H1 (cell line): ENCODE measurements around the gene AOPEP. TPM values are rescaled to one million over a fixed set of nuclear protein-coding genes. Genes with fewer than 3 reads are reported as not detected.

Source experiments
- CHD2 ChIP-seq: IDR thresholded peaks from 2 replicates; pipeline ENCODE4 v1.6.1; 2012; ENCODE audit warnings: low read length, improper control_type of control experiment
- EGR1 ChIP-seq: IDR thresholded peaks from 2 replicates; pipeline ENCODE4 v1.6.1; 2011; ENCODE audit warnings: low read depth, low read length, borderline replicate concordance
- RBBP5 ChIP-seq: IDR thresholded peaks from 2 replicates; pipeline ENCODE4 v1.7.1; 2012; ENCODE audit warnings: low read depth, mild to moderate bottlenecking, inconsistent platforms, low read length, moderate library complexity, borderline replicate concordance
- polyA plus RNA-seq, 7 experiments: library from polyadenylated mRNA; depleted of rRNA in 3 of 7; stranded (reverse) in 5 of 7; unstranded in 2 of 7; fragments of >200 nt in 5 of 7; fragments of 200-250 nt in 2 of 7; gene quantifications; 1 replicate in 5 of 7; 2 replicates in 1 of 7; 4 replicates in 1 of 7; pipeline versions ENCODE4 v1.2.1 to v1.2.3, GENCODE V29; 2011 to 2013; ENCODE audit warnings: missing spikeins in 2 of 7, mixed read lengths in 2 of 7
- total RNA-seq: library from RNA; stranded (reverse); fragmentation: NEBNext Ultra II Directional; extraction: Animal tissue kit (Norgen Biotek cat#: 25700); gene quantifications from 2 replicates; pipeline ENCODE4 v1.2.1, GENCODE V29; 2021

The AOPEP gene
- total and polyA plus RNA-seq, 2 of the 8 experiments (the other 6 are each of a cell fraction or from before 2014, with no cell fraction given): 6.1 to 14.3 TPM

DNA sequence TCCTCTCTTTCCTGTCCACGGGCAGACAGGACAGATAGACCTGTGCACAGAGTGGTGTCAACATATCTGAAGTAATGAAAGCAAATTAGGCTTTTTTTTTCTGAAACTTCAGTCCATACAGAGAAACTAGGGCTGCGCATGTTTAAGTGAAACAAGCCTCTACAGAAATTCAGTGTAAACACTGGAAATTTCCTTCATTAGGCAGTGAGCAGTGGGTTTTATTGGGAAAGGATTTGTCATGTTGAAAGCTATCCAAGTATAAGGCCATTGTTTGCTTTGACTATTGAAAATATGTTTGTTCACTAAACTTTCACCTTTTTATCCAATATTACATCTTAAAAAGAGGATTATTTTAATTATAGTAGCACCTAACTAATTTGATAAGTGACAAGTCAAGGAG is 161.2 kb downstream of the AOPEP start (continued):
- TF ChIP-seq EGR1 (no peak), CHD2 (no peak), RBBP5 (no peak)
